B cell (primary cell): ENCODE data around the gene TRRAP. TPM values are rescaled to one million over a fixed set of nuclear protein-coding genes. Genes with fewer than 3 reads are reported as not detected.

Experiments
- ATAC-seq: fragments of 200-7000 bp; cut with Tn5 transposase; one replicate; pipeline ENCODE4 v1.10.0; 2021; ENCODE audit warnings: low read depth, mild to moderate bottlenecking, moderate number of reproducible peaks, moderate library complexity
- CTCF ChIA-PET: fragments of 350-600 bp; sonication (Branson Sonifier 250); formaldehyde crosslinking; loops from one replicate; lab custom pipeline; 2021; ENCODE audit warnings: antibody characterized with exemption, inconsistent platforms; lab: Charles Lee
- POLR2A ChIA-PET: fragments of 350-600 bp; sonication (Branson Sonifier 250); formaldehyde crosslinking; loops from one replicate; lab custom pipeline; 2021; ENCODE audit warnings: antibody characterized with exemption; lab: Charles Lee
- DNase-seq: peaks from one replicate; pipeline ENCODE4 v3.0.0; 2013
- H2AFZ ChIP-seq: 2 replicates; pipeline ENCODE4 v1.6.1; 2012; ENCODE audit warnings: mild to moderate bottlenecking, low read depth, low read length; ENCODE audit not compliant: insufficient read depth, poor library complexity, severe bottlenecking
- H3K27ac ChIP-seq, 2 donors: 1 replicate in 1 of 2; 2 replicates in 1 of 2; pipeline ENCODE4 v1.5.1; 2012 to 2013; ENCODE audit warnings: low read length in 2 of 2, mild to moderate bottlenecking in 2 of 2, moderate library complexity in 1 of 2
- H3K27me3 ChIP-seq, 4 experiments: fragments of 200-600 bp in 1 of 4; sonication (generic) in 1 of 4; replicated peaks in 1 of 4; 1 replicate in 2 of 4; 2 replicates in 2 of 4; pipeline versions ENCODE4 v1.6.1 to v1.7.0; 2013 to 2016; ENCODE audit warnings: low read length in 3 of 4, mild to moderate bottlenecking in 2 of 4, mixed read lengths in 1 of 4, moderate library complexity in 1 of 4; ENCODE audit not compliant: insufficient read depth in 4 of 4, control insufficient read depth in 3 of 4; ENCODE audit errors: control extremely low read depth in 1 of 4
- H3K36me3 ChIP-seq, 2 experiments: replicated peaks in 1 of 2; 1 replicate in 1 of 2; 2 replicates in 1 of 2; pipeline versions ENCODE4 v1.6.1 to v1.7.1; 2013; ENCODE audit warnings: low read length in 1 of 2; ENCODE audit not compliant: insufficient read depth in 2 of 2, control insufficient read depth in 1 of 2; ENCODE audit errors: control extremely low read depth in 1 of 2, extremely low read depth in 1 of 2
- H3K4me1 ChIP-seq, 2 donors: fragments of 200-600 bp in 1 of 2; sonication (generic) in 1 of 2; 1 replicate in 1 of 2; 2 replicates in 1 of 2; pipeline versions ENCODE4 v1.5.1 to v1.6.1; 2013 to 2017; ENCODE audit warnings: low read length in 2 of 2; ENCODE audit not compliant: control insufficient read depth in 2 of 2, insufficient read depth in 2 of 2
- H3K4me2 ChIP-seq: replicated peaks from 2 replicates; pipeline ENCODE3; 2012; ENCODE audit warnings: mild to moderate bottlenecking, low read depth, low read length; ENCODE audit not compliant: poor library complexity, severe bottlenecking
- H3K4me3 ChIP-seq, 5 experiments: fragments of 200-600 bp in 1 of 5; sonication (generic) in 1 of 5; 1 replicate in 3 of 5; 2 replicates in 2 of 5; pipeline versions ENCODE4 v1.5.1 to v1.7.0; 2011 to 2016; ENCODE audit warnings: low read length in 4 of 5, mild to moderate bottlenecking in 4 of 5, low read depth in 2 of 5, control low read depth in 1 of 5, moderate library complexity in 1 of 5; ENCODE audit not compliant: insufficient read depth in 1 of 5; ENCODE audit errors: control extremely low read depth in 1 of 5, extremely low read depth in 1 of 5
- H3K79me2 ChIP-seq: fragments of 200-600 bp; sonication (generic); one replicate; pipeline ENCODE4 v1.6.0; 2016; ENCODE audit warnings: low read length; ENCODE audit not compliant: control insufficient read depth, insufficient read depth
- H3K9ac ChIP-seq: fragments of 200-600 bp; sonication (generic); 2 replicates; pipeline ENCODE4 v1.6.1; 2017; ENCODE audit warnings: mild to moderate bottlenecking, low read length, moderate library complexity
- H3K9me3 ChIP-seq, 3 donors: one replicate each; pipeline versions ENCODE4 v1.6.1 to v1.7.1; 2013; ENCODE audit warnings: low read length in 2 of 3; ENCODE audit not compliant: control insufficient read depth in 2 of 3, insufficient read depth in 1 of 3; ENCODE audit errors: control extremely low read depth in 1 of 3
- H4K20me1 ChIP-seq: 2 replicates; pipeline ENCODE4 v1.6.0; 2012; ENCODE audit warnings: mild to moderate bottlenecking, low read length; ENCODE audit not compliant: insufficient read depth, control insufficient read depth, poor library complexity, severe bottlenecking
- H3K27ac Mint-ChIP-seq: one replicate; pipeline ENCODE4 v1.8.0; 2021; ENCODE audit warnings: mixed read lengths
- H3K27me3 Mint-ChIP-seq: one replicate; pipeline ENCODE4 v1.8.0; 2021; ENCODE audit warnings: mixed read lengths
- H3K4me1 Mint-ChIP-seq: one replicate; pipeline ENCODE4 v1.8.0; 2021; ENCODE audit warnings: mixed read lengths
- H3K4me3 Mint-ChIP-seq: one replicate; pipeline ENCODE4 v1.8.0; 2021; ENCODE audit warnings: mixed read lengths
- H3K9me3 Mint-ChIP-seq: one replicate; pipeline ENCODE4 v1.8.0; 2022; ENCODE audit warnings: mixed read lengths; ENCODE audit not compliant: insufficient read depth
- CTCF ChIP-seq: fragments of 200-600 bp; IDR thresholded peaks from one replicate; pipeline ENCODE4 v1.8.0; 2022; ENCODE audit warnings: antibody characterized with exemption, mild to moderate bottlenecking
- EZH2 ChIP-seq: IDR thresholded peaks from 2 replicates; pipeline ENCODE4 v1.6.1; 2012; ENCODE audit warnings: borderline replicate concordance, low read depth, mild to moderate bottlenecking, moderate library complexity, low read length; ENCODE audit not compliant: insufficient read depth, poor library complexity, severe bottlenecking
- WGBS: methylation state at CpG from one replicate; pipeline ENCODE4 v1.1.5; 2013; ENCODE audit warnings: missing lambda C conversion rate; ENCODE audit not compliant: insufficient coverage; 5-methylcytosine and 5-hydroxymethylcytosine counted together
- intact Hi-C: fragments of 100-400 bp; cut with micrococcal nuclease; formaldehyde crosslinking; loops from one replicate; pipeline ENCODE4 v1.10.0; 2022
- polyA plus RNA-seq: library from polyadenylated mRNA; depleted of rRNA; stranded (reverse); fragments of >200 nt; gene quantifications from 2 replicates; pipeline ENCODE4 v1.2.3, GENCODE V29; 2012
- small RNA-seq: library from RNA; depleted of rRNA; stranded (forward); fragments of <200 nt; gene quantifications from one replicate; pipeline ENCODE3, GENCODE V24; 2012; ENCODE audit warnings: low replicate concordance, low read depth; ENCODE audit not compliant: insufficient read length
- total RNA-seq, 2 donors: library from RNA; stranded (reverse); fragments of 120-200 nt in 1 of 2; gene quantifications; 1 replicate in 1 of 2; 2 replicates in 1 of 2; pipeline versions ENCODE4 v1.2.3 to v1.2.4, GENCODE V29; 2013 to 2022

Gene TRRAP
- total and polyA plus RNA-seq, 2 donors (not counting 1 experiment from before 2014, with no cell fraction given), result 25.4 to 102 TPM

GRCh38 chr7:99061001-99061776 lies 182.9 kb downstream of the TRRAP start:
- Mint-ChIP-seq H3K4me3 (no peak overlapping the region), H3K9me3 (no peaks in the 10 kb centered on the region), H3K27ac (no peak overlapping the region), H3K27me3 (no peaks in the 10 kb centered on the region), H3K4me1 (peaks cover 10% of the 10 kb centered on the region)
- Histone ChIP-seq H3K4me3 (no peak overlapping the region), H3K9me3 (no peaks in the 10 kb centered on the region), H3K36me3 (peaks cover 3 to 10% of the 10 kb centered on the region in 2 experiments), H3K4me2 (no peak overlapping the region), H3K4me1 (no peaks in the 10 kb centered on the region), H3K9ac (no peak overlapping the region), H2AFZ (no peak overlapping the region), H4K20me1 (peaks cover 3% of the 10 kb centered on the region), H3K79me2 (no peaks in the 10 kb centered on the region), H3K27ac (no peak overlapping the region), H3K27me3 (no peaks in the 10 kb centered on the region)
- no peak for TF ChIP-seq EZH2
- no peak for TF ChIP-seq CTCF
- ATAC-seq (no peak), DNase-seq (no peak)
- intact Hi-C loops, result no loop called here
- CTCF ChIA-PET, result interaction anchor here (0.7 kb wide), 1 partner anchor 261 kb away, joined by 3 read pairs; no protein-coding TSS in a partner anchor
- POLR2A ChIA-PET, result no interaction called here
- WGBS, result no CpG with 5 or more reads among the region's 6 CpGs

Small RNA genes within 50 kb of the gene (small RNA-seq; reads per million reads assigned to genes)
- 5.1 reads per million, percentile 69 among the genes with 10 or more reads in this experiment for gene MIR3609

Other genes starting within 250 kb of the TRRAP start
- gene TMEM130, start 8.5 kb upstream of the TRRAP start, total RNA-seq, result 0.20 and 0.49 TPM in 2 replicates
- gene TMEM130, start 8.5 kb upstream of the TRRAP start, polyA plus RNA-seq, result not detected in 2 replicates